WTC11 (cell line): ENCODE results near the gene LEKR1. TPM values are rescaled to one million over a fixed set of nuclear protein-coding genes. Genes with fewer than 3 reads are reported as not detected.

ENCODE experiments used
- ATAC-seq: fragments of 200-7000 bp; cut with Tn5 transposase; 2 replicates; pipeline ENCODE4 v1.10.0; 2021; ENCODE audit warnings: mild to moderate bottlenecking, moderate library complexity
- CTCF ChIA-PET: fragments of 300-600 bp; sonication (Branson Sonifier 250); formaldehyde crosslinking; loops from one replicate; lab custom pipeline; 2021; ENCODE audit warnings: antibody characterized with exemption; lab: Charles Lee
- POLR2A ChIA-PET: fragments of 350-600 bp; sonication (Branson Sonifier 250); formaldehyde crosslinking; loops from one replicate; lab custom pipeline; 2021; ENCODE audit warnings: antibody characterized with exemption; lab: Charles Lee
- DNase-seq: peaks from one replicate; pipeline ENCODE4 v3.0.0; 2021; ENCODE audit warnings: low spot score
- H3K27ac Mint-ChIP-seq: 2 replicates; pipeline ENCODE4 v1.8.0; 2021; ENCODE audit warnings: mixed read lengths
- H3K27me3 Mint-ChIP-seq: 2 replicates; pipeline ENCODE4 v1.8.0; 2021; ENCODE audit warnings: low read depth, mild to moderate bottlenecking, moderate library complexity, mixed read lengths
- H3K36me3 Mint-ChIP-seq: 2 replicates; pipeline ENCODE4 v1.8.0; 2021; ENCODE audit warnings: mixed read lengths
- H3K4me1 Mint-ChIP-seq: 2 replicates; pipeline ENCODE4 v1.8.0; 2022; ENCODE audit warnings: mixed read lengths
- H3K4me3 Mint-ChIP-seq: 2 replicates; pipeline ENCODE4 v1.8.0; 2021; ENCODE audit warnings: mild to moderate bottlenecking, moderate library complexity, mixed read lengths
- H3K9me3 Mint-ChIP-seq: 2 replicates; pipeline ENCODE4 v1.8.0; 2021; ENCODE audit warnings: mixed read lengths
- AFF4 ChIP-seq: sonication (generic); formaldehyde crosslinking; IDR thresholded peaks from 2 replicates; pipeline ENCODE4 v1.8.1; 2023; ENCODE audit warnings: mild to moderate bottlenecking, missing genetic modification reagents, borderline replicate concordance
- ATF3 ChIP-seq: sonication (generic); formaldehyde crosslinking; conservative IDR thresholded peaks from 2 replicates; pipeline ENCODE4 v1.8.1; 2022; ENCODE audit warnings: mild to moderate bottlenecking, missing genetic modification reagents
- CREM ChIP-seq: sonication (generic); formaldehyde crosslinking; IDR thresholded peaks from 2 replicates; pipeline ENCODE4 v1.8.1; 2022; ENCODE audit warnings: mild to moderate bottlenecking, missing genetic modification reagents, moderate library complexity
- ELF4 ChIP-seq: sonication (generic); formaldehyde crosslinking; IDR thresholded peaks from 2 replicates; pipeline ENCODE4 v1.8.1; 2022; ENCODE audit warnings: low read depth, mild to moderate bottlenecking, moderate library complexity, missing genetic modification reagents
- ERG ChIP-seq: fragments of 250-450 bp; sonication (Bioruptor Pico); IDR thresholded peaks from 2 replicates; pipeline ENCODE4 v1.8.0; 2021; ENCODE audit warnings: mild to moderate bottlenecking
- ETV6 ChIP-seq: sonication (generic); formaldehyde crosslinking; IDR thresholded peaks from 2 replicates; pipeline ENCODE4 v1.8.1; 2022; ENCODE audit warnings: mild to moderate bottlenecking, missing genetic modification reagents
- FOXP1 ChIP-seq: sonication (generic); formaldehyde crosslinking; IDR thresholded peaks from 2 replicates; pipeline ENCODE4 v1.8.0; 2022; ENCODE audit warnings: missing genetic modification reagents, mild to moderate bottlenecking, moderate library complexity, borderline replicate concordance
- GRHL2 ChIP-seq: fragments of 250-450 bp; sonication (Bioruptor Pico); IDR thresholded peaks from 2 replicates; pipeline ENCODE4 v1.8.0; 2022; ENCODE audit warnings: mild to moderate bottlenecking, moderate library complexity; ENCODE audit not compliant: insufficient replicate concordance, severe bottlenecking
- JUN ChIP-seq: sonication (generic); formaldehyde crosslinking; IDR thresholded peaks from 2 replicates; pipeline ENCODE4 v1.8.0; 2023; ENCODE audit warnings: mild to moderate bottlenecking, missing genetic modification reagents
- MLX ChIP-seq: sonication (generic); formaldehyde crosslinking; IDR thresholded peaks from 2 replicates; pipeline ENCODE4 v1.8.1; 2023; ENCODE audit warnings: mild to moderate bottlenecking, missing genetic modification reagents, moderate library complexity
- NFE2L1 ChIP-seq: sonication (generic); formaldehyde crosslinking; IDR thresholded peaks from 2 replicates; pipeline ENCODE4 v1.8.1; 2023; ENCODE audit warnings: missing genetic modification reagents
- RORB ChIP-seq: fragments of 250-450 bp; sonication (Bioruptor Pico); IDR thresholded peaks from 2 replicates; pipeline ENCODE4 v1.9.0; 2021; ENCODE audit warnings: mild to moderate bottlenecking
- STAT6 ChIP-seq: sonication (generic); formaldehyde crosslinking; conservative IDR thresholded peaks from 2 replicates; pipeline ENCODE4 v1.8.1; 2023; ENCODE audit warnings: mild to moderate bottlenecking, low read depth, missing genetic modification reagents, moderate library complexity
- TEAD1 ChIP-seq: sonication (generic); formaldehyde crosslinking; IDR thresholded peaks from 2 replicates; pipeline ENCODE4 v1.8.0; 2022; ENCODE audit warnings: mild to moderate bottlenecking, missing genetic modification reagents
- TEAD4 ChIP-seq: sonication (generic); formaldehyde crosslinking; IDR thresholded peaks from 2 replicates; pipeline ENCODE4 v1.8.0; 2022; ENCODE audit warnings: mild to moderate bottlenecking, missing genetic modification reagents
- TP53 ChIP-seq: sonication (generic); formaldehyde crosslinking; IDR thresholded peaks from 2 replicates; pipeline ENCODE4 v1.8.1; 2023; ENCODE audit warnings: mild to moderate bottlenecking, missing genetic modification reagents
- USF1 ChIP-seq: sonication (generic); formaldehyde crosslinking; IDR thresholded peaks from 2 replicates; pipeline ENCODE4 v1.8.0; 2022; ENCODE audit warnings: mild to moderate bottlenecking, missing genetic modification reagents
- USF2 ChIP-seq: sonication (generic); formaldehyde crosslinking; IDR thresholded peaks from 2 replicates; pipeline ENCODE4 v1.8.1; 2023; ENCODE audit warnings: mild to moderate bottlenecking, missing genetic modification reagents, moderate library complexity
- ZNF425 ChIP-seq: fragments of 250-450 bp; sonication (Bioruptor Pico); conservative IDR thresholded peaks from 2 replicates; pipeline ENCODE4 v1.9.0; 2021; ENCODE audit warnings: mild to moderate bottlenecking
- ZNF512 ChIP-seq: sonication (generic); formaldehyde crosslinking; IDR thresholded peaks from 2 replicates; pipeline ENCODE4 v1.8.1; 2022; ENCODE audit warnings: missing genetic modification reagents, borderline replicate concordance
- total RNA-seq: library from RNA; stranded (reverse); gene quantifications from 3 replicates; pipeline ENCODE4 v1.2.3, GENCODE V29; 2021

LEKR1 gene
- total RNA-seq, 1 experiment from 2014 or later: 0.09 TPM

- TF ChIP-seq STAT6 (CRISPR knock-in tag) (no peak), TEAD1 (CRISPR knock-in tag) (no peak), GRHL2 (CRISPR knock-in tag) (no peak), NFE2L1 (CRISPR knock-in tag) (no peak), ZNF425 (CRISPR knock-in tag) (no peak)
Observed at GRCh38 chr3:156834435-156834834, 8.3 kb downstream of the LEKR1 start (continued).

- ATAC-seq: no peak
- no peaks in the 10 kb centered on the region for H3K36me3 Mint-ChIP-seq
- peaks cover 82% of the 10 kb centered on the region for H3K27me3 Mint-ChIP-seq
- CTCF ChIA-PET: interaction anchor here (0.9 to 1.0 kb wide), 2 partner anchors 160 to 296 kb away, joined by 3 read pairs; no protein-coding TSS in a partner anchor
- H3K4me1 Mint-ChIP-seq: peaks cover 45% of the 10 kb centered on the region
- H3K9me3 Mint-ChIP-seq: no peaks in the 10 kb centered on the region
- DNase-seq: no peak
- no peak overlapping the region for H3K4me3 Mint-ChIP-seq
- no peak overlapping the region for H3K27ac Mint-ChIP-seq
- POLR2A ChIA-PET: interaction anchor here (0.5 kb wide), 1 partner anchor 66 kb away, joined by 3 read pairs; no protein-coding TSS in a partner anchor
- TF ChIP-seq USF2 (no peak), FOXP1 (CRISPR knock-in tag) (no peak), AFF4 (CRISPR knock-in tag) (no peak), ZNF512 (CRISPR knock-in tag) (no peak), ELF4 (CRISPR knock-in tag) (no peak), MLX (CRISPR knock-in tag) (no peak), RORB (CRISPR knock-in tag) (no peak), USF1 (CRISPR knock-in tag) (no peak), ATF3 (CRISPR knock-in tag) (no peak), ERG (CRISPR knock-in tag) (no peak), JUN (CRISPR knock-in tag) (no peak), TP53 (CRISPR knock-in tag) (no peak), TEAD4 (CRISPR knock-in tag) (no peak), CREM (CRISPR knock-in tag) (no peak), ETV6 (CRISPR knock-in tag) (no peak)
Observed at GRCh38 chr3:156834962-156835535, 8.9 kb downstream of the LEKR1 start.
